Measurements from ENCODE around the gene NINL.
"Not testable (repeated sequence)": the region's sequence is repeated elsewhere in the genome, so short reads cannot be mapped to it uniquely, and the experiment has no call there.

Gene NINL

DNA sequence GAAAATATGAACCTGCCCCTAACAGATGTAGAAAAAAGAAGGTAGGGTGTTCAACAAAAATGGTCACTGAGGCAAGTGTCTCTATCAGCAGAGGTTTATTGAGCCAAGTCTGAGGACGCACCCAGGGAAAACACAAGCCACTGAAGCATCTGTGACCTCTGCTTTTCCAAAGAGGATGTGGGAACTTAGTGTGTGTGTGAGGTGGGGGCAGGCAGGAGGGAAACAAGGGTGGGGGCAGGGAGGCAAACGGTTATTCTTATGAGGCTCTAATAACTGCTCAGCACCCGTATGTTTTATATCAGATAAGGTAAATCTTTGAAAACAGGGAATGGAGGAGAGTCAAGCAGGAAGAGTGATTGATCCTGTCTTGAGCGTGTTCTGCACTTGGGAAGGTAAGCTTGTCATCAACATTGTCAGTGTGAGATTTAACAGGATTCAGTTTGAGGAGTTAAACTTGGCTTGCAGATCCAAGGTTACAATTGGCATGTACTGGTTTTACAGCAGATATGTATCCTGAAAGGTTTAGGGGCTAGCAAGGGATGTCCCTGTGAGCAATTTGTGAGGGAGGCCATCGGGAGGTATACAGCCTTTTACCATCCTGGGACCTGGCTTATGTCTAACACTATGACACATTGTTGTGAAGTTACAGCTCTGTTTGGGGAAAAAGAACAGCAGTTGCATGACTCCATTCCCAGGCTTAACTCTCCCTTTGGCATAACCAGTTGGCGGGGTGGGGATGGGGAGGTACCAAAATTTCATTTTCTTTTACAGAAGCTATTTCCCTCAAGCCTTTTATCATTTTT lies 33.7 kb downstream of the NINL start:
- DNase-seq, result no peak

- DNase-seq, result not testable (repeated sequence)
Measured at GRCh38 chr20:25550645-25551337, 34.5 kb downstream of the NINL start.

GRCh38 chr20:25549843-25550477 lies 35.4 kb downstream of the NINL start:
- DNase-seq, result peak; percentile 39

GRCh38 chr20:25549172-25549773 lies 36.1 kb downstream of the NINL start:
- DNase-seq, result no peak

- no peak for DNase-seq
Measured at GRCh38 chr20:25548613-25549086, 36.7 kb downstream of the NINL start.

GRCh38 chr20:25547999-25548398 lies 37.3 kb downstream of the NINL start:
- no peak for DNase-seq

DNA sequence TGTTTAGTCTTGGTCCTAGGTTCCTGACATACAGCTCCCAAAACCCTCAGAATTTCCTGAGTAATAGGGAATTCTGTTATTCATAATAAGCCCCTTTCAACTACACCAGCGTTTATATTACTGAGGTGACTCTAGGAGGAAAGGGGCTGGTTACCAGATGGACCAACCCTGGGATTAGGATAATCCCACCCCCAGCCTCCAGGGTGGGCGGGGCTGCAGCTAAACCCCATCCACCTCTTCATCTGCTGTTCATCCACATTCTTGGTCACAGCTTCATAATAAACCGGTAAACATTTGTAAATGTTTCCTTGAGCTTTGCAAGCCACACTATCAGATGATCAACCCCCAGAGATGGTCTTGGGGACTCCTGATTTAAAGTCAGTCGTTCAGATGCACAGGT lies 38.3 kb downstream of the NINL start:
- no peak for DNase-seq

DNA sequence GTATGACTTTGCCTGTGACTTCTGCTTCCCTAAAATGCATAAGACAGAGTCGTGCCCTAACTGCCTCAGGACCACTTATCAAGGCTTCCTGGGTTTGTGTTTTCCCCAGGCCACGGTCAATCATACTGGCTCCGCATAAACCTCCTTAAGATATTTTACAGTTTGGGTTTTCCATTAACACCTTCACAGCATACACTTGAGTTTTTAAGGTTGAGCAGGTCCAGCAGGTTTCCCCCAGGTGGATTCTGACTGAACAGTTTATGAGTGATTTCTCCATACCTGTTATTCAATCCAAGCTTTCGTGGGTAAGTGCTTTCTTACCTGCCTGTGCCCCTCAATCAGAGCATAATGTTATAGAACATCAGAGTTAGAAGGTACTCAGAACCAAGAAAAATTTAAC lies 39.3 kb downstream of the NINL start:
- no peak for DNase-seq

- DNase-seq, result no peak
Measured at GRCh38 chr20:25545171-25545570, 40.2 kb downstream of the NINL start.

DNA sequence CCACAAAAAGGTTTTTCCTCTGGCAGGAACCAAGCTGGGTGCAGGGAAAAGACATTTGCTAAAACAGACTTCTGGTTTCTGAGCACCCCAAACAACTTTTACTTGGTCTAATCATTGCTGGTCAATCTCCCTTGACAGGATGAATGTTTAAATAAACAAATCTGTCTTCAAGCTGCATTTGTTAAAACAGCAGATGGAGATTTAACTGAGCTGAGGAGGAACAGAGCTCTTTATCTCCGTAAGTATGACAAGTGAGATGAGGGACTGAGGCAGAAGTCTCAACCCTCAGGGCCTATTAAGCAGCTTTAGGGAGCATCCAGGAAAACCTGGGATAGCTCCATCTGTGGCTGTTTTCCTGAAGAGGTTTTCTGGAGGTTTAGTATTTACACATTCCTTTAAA lies 40.6 kb downstream of the NINL start:
- no peak for DNase-seq

DNA sequence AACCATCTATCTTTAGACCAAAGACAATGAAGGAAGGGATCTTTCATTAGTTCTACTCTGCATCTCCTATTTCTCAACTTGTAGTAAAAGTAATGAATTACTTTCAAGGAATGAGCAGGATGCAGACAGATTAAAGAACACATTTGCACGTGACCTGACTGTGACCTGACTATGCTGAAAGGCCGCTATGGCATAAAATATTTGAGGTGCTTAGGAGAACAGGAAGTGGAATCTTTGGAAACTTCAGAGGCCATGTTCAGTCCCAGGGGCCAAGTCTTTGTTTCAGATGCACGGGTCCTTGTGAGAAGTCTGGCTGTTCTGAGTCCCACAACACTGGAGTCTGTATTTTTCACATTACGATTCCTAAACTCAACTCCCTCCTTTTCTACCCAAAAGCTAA lies 41.0 kb downstream of the NINL start:
- DNase-seq, result peak; percentile 62

DNA sequence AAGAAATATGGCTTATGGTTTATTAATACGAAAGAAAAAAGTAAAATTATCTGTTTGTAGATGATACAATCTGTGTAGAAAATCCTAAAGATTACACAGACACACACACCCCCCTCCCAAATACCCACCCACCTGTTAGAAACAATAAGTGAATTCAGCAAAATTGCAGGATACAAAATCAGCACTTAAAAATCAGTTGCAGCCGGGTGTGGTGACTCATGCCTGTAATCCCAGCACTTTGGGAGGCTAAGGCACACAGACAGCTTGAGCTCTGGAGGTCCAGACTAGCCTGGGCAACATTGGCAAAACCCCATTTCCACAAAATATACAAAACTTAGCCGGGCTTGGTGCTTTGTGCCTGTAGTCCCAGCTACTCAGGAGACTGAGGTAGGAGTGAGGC lies 42.3 kb downstream of the NINL start:
- peak; percentile 57 for DNase-seq

GRCh38 chr20:25541676-25542075 lies 43.7 kb downstream of the NINL start:
- no peak for DNase-seq

- DNase-seq, result peak; percentile 34
Measured at GRCh38 chr20:25539742-25540672, 45.3 kb downstream of the NINL start.

- no peak for DNase-seq
Measured at GRCh38 chr20:25538838-25539665, 46.3 kb downstream of the NINL start.

DNA sequence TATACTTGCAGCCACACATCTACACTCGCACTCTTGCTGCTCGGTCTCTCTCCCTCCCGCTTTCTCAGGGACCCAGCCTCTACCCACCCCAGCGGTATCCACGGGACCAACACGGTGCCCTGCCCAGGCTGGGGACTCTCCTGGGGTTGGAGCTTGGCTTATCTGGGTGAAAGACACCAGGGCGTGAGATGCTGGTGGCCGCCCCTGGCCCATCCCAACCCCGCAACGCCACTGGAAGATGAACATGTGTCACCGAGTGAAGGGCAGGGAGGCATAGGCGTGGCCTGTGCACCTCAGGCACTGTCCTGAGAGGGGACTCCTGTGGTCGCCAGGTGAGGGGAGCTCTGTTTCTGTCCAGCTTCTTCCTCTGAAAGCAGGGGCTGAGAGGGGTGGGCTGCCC lies 47.4 kb downstream of the NINL start:
- DNase-seq, result no peak

DNA sequence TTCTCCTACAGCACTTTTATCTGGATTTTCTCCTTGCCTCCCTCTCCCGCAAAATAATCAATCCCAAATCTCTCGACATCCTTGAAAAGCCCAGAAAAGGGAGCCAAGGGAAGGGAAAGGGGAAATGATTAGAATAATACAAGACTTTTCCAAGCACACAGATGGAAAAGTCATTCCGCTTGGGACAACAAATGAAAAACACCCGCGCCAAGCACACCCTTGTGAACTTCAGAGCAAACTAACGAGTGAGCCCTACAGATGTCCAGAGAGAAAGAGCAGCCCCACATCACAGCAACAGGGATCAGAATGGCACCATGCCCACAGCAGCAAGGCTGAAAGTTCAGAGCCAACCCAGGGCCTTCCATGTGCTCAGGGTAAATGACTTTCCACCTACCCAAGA lies 49.6 kb downstream of the NINL start:
- no peak for DNase-seq

GRCh38 chr20:25534845-25535244 lies 50.5 kb downstream of the NINL start:
- DNase-seq, result no peak

- DNase-seq, result no peak
Measured at GRCh38 chr20:25533920-25534700, 51.2 kb downstream of the NINL start.

DNA sequence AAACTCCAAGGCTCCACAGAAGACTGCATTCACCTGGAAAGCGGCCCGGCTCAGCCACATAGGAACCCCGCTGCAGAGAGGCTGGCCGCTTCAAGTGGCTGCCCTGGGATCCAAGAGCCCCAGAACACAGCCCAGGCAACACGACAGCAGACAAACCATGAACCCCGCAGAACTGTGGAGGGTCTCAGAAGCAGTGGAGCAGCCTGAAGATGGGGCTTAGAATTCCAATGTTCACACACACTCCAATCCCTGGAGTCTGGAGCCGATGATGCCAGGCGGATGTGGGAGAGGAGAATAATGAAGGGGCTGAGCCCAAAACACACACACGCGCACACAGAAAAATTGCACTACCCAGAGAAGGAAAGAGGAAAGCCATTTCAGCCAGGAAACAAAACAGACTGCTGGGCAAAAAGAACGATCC lies 52.4 kb downstream of the NINL start:
- DNase-seq, result peak; percentile 28
